Choroid plexus epithelial cell (primary cell): ENCODE results near the gene KCNIP1.

Source experiments
- DNase-seq: peaks from one replicate; pipeline ENCODE4 v3.0.0-alpha.2; 2010; ENCODE audit warnings: low read depth
- H3K4me3 ChIP-seq: 2 replicates; pipeline ENCODE4 v1.5.1; 2011; ENCODE audit warnings: low read depth, mild to moderate bottlenecking, control low read depth, low read length, moderate library complexity
- TF ChIP-seq, protein P1 (sequence below): conservative IDR thresholded peaks from 2 replicates; pipeline ENCODE4 v1.5.1; 2011; ENCODE audit warnings: low read depth, mild to moderate bottlenecking, control low read depth, inconsistent platforms, low read length, moderate library complexity

The KCNIP1 gene

GRCh38 chr5:170738840-170739239 is 235.0 kb downstream of the KCNIP1 start:
- no peak overlapping the region for H3K4me3 ChIP-seq
- TF ChIP-seq, protein P1, sequence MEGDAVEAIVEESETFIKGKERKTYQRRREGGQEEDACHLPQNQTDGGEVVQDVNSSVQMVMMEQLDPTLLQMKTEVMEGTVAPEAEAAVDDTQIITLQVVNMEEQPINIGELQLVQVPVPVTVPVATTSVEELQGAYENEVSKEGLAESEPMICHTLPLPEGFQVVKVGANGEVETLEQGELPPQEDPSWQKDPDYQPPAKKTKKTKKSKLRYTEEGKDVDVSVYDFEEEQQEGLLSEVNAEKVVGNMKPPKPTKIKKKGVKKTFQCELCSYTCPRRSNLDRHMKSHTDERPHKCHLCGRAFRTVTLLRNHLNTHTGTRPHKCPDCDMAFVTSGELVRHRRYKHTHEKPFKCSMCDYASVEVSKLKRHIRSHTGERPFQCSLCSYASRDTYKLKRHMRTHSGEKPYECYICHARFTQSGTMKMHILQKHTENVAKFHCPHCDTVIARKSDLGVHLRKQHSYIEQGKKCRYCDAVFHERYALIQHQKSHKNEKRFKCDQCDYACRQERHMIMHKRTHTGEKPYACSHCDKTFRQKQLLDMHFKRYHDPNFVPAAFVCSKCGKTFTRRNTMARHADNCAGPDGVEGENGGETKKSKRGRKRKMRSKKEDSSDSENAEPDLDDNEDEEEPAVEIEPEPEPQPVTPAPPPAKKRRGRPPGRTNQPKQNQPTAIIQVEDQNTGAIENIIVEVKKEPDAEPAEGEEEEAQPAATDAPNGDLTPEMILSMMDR, result no peak
- DNase-seq, result no peak

- no peak for DNase-seq
- TF ChIP-seq, protein P1, result no peak
Observed at GRCh38 chr5:170739446-170739845, 235.6 kb downstream of the KCNIP1 start.

DNA sequence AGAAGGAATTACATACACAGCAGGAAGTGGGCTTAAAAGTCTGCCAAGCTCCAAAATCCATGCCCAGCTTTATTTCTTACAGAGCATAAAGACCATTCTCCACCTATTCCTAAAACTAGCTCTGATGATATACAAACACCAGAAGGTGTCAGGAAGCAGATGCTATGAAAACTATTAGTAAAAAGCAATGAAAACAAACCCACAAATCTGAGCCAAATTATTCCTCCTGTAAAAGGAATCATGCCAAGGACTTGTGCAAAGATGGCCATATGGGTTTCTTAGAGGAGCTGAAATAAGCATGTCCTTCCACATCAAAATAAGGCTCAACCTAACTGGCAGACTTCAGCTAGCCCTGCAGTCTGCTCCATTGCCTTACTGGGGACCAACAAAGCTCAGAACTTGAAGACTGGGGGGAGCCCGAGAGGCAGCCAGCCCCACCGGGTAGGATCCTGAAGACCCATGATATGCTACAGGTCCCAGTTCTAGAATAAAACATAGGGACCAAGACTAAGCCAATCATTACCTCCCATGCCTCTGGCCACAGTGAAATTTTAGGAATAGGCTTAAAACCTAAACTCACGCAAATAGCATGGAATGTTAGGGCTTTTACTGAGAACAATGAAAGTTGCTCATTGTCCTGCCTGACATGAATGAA is 236.9 kb downstream of the KCNIP1 start:
- no peak for DNase-seq
- no peak overlapping the region for H3K4me3 ChIP-seq
- TF ChIP-seq, protein P1, result no peak

More at GRCh38 chr5:170739446-170739845, 235.6 kb downstream of the KCNIP1 start:
- no peak overlapping the region for H3K4me3 ChIP-seq

GRCh38 chr5:170741801-170742200 is 238.0 kb downstream of the KCNIP1 start:
- TF ChIP-seq, protein P1, result no peak
- no peak for DNase-seq

GRCh38 chr5:170743876-170744212 is 240.0 kb downstream of the KCNIP1 start:
- TF ChIP-seq, protein P1, result no peak
- no peak for DNase-seq

More at GRCh38 chr5:170741801-170742200, 238.0 kb downstream of the KCNIP1 start:
- no peak overlapping the region for H3K4me3 ChIP-seq

DNA sequence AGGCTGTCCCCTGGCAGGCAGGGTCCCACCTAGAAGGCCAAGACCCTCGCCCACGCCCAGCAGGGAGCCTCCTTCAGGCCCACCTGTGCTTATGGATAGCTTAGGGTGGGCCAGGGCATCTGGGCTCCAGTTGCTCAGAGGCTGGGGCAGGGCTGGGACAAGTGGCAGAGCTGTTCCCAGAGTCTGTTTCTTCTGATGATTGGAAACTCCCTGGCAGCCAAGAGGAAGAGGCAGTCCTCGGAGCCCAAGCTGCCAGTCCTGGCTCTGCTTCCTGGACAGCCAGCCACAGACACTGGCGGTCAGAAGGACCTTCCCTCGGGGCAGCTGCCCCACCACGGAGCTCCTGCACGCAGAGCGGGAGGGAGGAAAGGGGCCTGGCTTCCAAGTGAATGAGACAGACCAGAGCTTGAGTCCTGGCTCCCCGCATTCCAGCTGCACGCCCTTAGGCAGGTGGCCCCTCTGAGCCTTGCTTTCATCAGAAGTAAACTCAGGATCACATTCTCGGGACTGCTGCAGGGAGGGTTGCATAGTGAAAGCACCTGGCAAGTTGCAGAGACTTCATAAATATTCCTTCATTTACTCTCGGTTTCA is 241.8 kb downstream of the KCNIP1 start:
- DNase-seq, result peak; percentile 16

More at GRCh38 chr5:170743876-170744212, 240.0 kb downstream of the KCNIP1 start:
- H3K4me3 ChIP-seq, result no peak overlapping the region

More for the DNA sequence above, 241.8 kb downstream of the KCNIP1 start:
- TF ChIP-seq, protein P1, result no peak
- no peak overlapping the region for H3K4me3 ChIP-seq
